AG08395 (cell line): ENCODE results near the gene LRRC71.

Experiments used
- DNase-seq: peaks from one replicate; pipeline ENCODE4 v3.0.0; 2012; ENCODE audit warnings: mixed read lengths, low spot score

The LRRC71 gene

DNA sequence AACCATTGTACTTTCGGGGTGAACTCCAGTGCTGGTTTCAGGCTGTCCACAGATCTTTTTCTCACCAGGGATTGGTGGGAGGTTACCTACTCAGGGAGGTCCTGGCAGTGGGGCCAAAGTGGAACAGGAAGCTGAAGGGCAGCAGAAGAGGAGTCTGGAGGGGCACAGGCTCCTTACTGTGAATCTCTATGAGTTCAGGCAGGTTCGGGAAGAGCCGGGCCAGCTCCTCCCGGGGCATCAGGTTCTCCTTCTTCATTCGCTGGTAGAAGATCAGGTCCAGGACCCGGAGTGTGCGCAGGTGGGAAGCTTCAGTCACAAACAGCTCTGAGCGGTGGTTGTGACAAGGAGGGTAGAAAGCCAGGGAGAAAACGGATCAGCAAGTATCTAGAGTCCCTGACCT, 26.7 kb downstream of the LRRC71 start:
- DNase-seq: no peak

DNA sequence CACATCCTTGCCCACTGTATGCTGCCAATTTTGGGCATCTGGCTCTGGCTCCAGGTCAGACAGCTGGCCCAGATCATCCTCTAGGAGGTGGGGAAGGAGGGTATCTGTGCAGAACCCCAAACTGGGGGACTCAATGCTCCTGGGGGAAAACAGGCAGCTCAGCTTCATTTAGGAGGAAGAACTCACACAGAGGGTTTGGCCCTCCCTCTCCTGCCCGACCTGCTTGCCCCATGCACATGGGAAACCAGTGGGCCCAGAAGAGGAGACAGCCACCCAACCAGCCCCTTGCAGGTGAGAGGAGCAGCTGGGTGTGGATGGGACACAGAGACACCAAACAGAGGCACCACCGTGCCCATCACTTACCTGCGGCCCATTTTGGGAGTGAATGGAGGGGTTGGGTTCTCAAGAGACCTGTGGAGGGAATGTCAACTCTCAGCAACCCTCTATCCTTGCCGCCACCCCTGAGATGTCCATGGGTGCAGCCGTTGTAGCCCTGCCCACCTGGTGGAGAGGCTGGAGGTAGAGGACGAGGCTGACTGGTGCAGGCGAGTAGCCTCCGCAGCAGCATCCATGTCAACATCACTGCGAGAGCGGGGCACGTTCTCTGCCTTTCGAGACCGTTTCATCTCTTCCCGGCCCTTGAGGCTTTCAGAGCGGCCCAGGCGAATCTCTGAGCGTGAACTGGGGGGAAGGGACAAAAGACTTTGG, 27.5 kb downstream of the LRRC71 start:
- no peak for DNase-seq

DNA sequence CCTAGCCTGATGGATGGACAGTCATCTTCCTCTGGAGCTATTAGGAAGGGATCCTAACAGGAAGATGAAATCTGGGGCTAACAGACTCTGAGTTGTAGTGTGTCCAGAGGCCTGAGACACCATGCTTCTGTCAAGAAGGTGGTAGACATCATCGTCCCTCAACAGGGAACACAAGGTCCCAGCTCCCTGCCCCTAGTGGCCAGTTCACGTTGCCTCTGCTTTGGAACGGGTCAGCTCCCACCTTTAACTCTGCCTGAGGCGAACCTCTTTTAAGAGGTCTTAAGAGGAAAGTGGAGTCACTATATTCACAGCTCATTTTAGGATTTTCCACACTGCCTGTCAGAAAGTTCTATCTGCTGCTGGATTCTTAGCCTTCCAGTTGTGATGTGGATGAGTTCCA, 28.3 kb downstream of the LRRC71 start:
- DNase-seq: no peak

DNA sequence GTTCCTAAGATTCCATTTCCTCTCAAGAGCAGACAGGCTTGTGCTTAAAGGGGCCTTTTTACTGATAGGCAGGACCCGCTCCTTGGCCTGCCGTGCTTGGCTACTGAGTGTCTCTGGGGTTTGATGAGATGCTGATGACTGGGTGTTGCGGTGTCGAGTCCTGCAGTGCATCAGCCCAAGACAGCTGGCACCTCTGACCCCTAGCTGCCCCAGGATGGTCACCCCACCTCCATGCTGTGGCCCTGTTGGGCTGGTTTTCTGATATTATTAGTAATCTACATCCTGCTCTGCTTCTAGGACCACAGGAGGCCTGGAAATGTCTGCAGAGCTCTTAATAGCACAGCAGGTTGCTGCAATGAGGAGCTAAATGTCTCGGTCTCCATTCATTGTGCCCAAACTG, 28.7 kb downstream of the LRRC71 start:
- no peak for DNase-seq

DNA sequence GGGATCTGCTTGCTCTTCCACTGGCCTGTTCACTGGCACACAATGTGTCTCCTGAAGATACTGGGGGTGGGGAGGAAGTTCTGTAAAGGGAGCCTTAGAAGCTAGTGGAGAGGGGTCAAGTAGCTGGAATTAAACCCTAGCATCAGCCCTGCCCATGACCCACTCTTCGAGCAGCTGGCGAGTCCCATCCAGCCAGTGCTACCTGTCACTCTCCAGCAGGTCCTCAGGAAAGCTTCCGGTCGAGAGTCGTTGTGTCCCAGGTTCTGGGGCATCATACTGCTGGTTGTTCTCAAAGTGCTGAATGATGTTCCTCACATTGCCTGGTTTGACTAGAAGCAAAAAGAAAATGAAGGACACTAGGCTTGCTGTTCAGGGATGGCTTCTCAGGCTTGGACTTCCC, 30.9 kb downstream of the LRRC71 start:
- no peak for DNase-seq

DNA sequence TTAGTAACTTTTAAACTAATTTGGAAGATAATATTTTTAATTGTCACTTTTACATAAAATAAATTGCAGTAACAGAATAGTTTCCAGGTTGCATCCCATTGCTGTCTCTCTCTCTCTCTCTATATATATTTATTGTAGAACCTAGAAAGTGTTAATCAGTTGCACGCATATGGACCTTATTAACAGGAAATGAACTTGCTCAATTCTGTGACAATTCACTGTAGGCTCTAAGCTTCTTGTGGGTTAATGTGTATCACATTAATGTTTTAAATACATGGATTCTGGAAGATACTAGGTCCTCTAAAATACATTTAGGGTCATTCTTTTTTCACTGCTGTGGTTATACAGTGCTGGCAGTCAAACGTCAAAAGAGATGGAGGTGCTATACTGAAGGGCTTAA, 33.1 kb downstream of the LRRC71 start:
- DNase-seq: no peak

DNA sequence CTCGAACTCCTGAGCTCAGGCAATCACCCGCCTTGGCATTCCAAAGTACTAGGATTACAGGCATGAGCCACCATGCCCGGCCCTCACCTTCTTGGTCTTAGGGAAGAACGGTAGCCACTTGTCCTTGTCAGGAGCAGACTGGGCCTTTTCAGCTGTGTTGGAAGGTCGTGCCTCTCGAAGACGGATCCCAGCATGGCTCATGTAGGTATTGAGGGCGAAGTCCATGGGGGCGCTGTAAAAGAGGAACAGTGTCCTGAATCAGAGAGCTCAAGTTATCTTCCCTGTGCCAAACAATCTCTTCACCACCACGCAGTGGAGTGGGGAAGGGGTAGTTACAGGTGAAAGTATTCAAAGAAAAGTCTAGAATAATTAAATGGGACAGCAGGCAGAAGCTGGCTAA, 35.9 kb downstream of the LRRC71 start:
- DNase-seq: no peak

DNA sequence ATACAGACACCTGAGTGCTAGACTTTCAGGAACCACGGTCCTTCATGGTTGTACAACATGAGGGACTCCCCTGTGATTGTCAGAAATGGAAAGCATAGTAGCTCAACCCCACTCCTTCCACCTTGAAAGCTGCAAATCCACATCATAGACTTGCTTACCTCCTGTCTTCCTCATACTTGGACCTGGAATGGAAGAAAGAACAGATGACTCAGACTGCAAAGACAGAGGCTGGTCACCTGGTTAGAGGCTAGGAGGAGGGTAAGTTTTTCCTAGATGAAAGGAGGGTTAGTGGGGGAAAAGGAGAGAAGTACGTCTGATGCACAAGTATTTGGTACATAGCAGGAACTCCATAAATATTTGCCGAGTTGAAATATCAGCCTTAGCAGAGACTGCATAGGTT, 37.2 kb downstream of the LRRC71 start:
- DNase-seq: no peak

DNA sequence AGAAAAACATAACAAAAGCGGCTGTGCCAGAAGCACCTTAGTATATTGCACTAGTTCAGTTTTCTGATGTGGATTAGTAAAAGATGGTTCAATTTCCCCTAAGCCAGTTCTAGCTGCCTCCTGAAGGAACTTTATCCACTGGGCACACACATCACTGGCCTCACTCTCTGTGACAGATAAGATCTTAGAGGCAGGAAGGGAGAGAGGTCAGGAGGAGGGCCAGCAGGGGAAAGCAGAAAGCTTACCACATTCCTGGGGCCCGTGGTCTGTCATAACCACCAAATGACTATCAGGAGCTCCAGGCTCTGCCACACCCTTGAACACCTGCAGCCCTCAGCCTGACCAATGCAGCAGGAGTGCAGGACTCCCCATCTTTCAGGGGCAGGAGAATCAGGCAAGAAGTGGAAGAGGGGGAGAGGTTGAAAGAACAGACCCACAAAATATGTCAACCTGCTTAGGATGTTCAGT, 37.8 kb downstream of the LRRC71 start:
- DNase-seq: no peak

DNA sequence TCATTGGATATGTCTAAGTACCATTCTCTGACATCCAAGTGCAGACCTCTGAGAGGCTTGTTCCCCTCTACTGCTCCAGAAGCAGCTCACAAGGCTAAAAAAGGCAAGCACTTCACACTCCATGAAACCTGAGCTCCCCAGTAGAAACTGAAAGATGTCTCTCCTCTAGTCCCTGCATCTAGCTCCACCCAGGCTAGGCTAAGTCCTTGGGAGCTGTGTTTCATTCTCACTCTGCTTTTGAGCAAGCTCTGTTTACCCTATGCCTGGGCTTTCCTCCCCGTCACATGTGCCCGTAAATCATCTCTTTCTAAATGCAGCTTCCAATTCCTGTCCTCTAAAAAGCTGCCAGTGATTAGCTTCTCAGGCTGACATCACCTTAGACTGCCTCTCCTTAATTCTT, 39.0 kb downstream of the LRRC71 start:
- no peak for DNase-seq

DNA sequence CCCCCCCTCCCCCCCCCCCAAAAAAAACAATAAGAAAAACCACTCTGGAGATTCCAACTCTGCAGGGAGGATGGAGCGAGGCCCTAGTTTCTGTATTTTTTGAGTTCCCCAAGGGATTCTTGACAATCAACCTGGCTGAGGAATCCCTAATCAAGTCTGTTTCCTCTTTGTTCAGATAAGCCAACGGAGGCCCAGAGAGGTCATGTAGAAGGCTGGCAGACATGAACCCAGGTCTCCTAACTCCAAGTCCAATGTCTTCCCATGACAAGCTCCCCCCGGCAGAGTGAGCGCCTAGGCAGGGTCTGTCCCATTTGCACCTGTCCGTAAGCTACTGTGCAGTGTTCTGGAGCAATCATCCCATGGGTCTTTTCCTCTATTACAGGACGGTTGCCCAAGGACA, 39.5 kb downstream of the LRRC71 start:
- no peak for DNase-seq

DNA sequence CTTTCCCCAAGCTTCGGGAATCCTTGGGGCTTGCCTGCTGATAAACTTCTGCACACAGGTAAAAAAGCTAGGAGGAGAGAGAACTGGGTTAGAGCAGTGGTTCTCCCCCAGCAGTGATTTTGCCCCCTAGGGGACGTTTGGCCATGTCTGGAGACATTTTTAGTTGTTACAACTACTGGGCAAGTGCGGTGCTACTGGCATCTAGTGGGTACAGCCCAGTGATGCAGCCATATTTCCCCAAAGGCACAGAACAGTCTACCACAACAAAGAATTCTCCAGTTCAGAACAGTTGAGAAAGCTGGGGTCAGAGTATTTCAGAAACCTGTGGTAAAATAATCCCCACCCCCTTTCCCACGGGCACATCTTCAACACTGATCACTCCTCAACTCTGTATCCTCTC, 41.3 kb downstream of the LRRC71 start:
- no peak for DNase-seq

DNA sequence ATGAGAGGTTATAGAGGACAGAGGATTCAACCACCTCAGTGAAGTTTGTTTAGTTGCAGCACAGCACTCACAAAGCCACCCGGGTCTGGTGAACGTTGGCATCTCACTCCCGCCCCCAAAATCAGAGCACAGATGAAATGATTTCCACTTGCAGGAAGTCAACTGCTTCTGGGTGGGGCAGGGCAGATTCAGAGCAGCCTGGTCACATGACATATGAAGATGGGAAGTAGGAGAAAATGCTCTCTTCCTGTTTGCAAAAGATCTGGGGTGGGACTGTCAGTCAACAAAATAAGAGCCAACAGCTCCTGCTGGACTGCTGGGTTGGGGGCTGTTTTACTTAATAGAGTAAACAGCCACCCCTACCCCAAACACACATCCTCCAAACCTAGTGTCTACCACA, 43.2 kb downstream of the LRRC71 start:
- peak; percentile 27 for DNase-seq

DNA sequence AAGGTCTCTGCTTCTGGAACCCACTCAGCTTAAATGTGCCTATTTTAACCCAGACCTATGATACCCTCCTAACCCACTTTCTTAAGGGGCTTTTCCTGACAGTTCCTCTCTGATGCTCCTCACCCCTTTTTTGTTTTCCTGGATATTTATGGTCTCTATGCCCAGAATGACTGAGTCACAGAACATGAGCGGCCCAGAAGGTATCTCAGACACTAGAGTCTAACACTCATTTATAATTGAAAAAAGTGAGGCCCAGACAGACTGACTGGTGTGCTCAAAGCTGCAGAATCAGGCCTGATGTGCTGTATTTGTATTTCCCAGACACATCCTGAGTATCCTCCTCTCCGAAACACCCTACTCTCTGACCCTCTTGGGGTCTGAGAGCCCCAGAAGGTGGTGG, 44.0 kb downstream of the LRRC71 start:
- DNase-seq: peak; percentile 38

DNA sequence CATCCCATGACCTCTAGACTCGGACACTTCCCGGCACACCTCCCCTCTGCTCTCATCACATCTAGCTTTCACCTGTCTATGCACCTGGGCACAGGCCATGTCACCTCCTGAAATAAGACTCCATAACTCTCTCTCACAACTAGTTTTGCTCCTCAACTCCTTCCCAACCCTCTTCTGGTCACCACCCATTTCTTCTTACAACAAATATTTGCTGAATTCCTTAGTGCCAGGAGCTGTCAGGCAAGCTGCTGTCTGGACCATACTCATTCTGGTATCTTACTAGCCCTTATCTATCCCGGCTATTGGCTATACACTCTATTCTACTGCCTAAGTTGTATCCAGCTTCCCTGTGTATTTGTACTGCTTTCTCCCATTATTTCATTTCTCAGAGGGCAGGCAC, 49.1 kb downstream of the LRRC71 start:
- no peak for DNase-seq

DNA sequence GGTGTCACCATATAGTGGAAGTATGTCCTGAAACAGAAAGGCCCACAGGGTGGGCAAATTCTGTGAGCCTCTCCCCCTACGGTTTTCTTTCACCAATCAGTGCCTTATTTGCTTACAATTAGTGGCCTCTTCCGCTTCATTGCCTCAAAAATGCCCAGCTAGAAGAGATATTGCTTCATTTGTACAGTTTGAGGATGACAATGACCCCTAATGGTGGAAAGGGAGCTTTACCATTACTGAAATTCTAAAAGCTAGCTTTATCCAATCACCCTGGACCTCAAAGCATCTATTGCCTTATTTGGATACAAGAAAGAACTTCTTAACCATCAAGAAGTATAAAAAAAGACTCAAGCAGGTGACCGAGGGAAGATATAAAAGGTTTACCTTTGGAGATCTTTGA, 49.6 kb downstream of the LRRC71 start:
- DNase-seq: no peak

DNA sequence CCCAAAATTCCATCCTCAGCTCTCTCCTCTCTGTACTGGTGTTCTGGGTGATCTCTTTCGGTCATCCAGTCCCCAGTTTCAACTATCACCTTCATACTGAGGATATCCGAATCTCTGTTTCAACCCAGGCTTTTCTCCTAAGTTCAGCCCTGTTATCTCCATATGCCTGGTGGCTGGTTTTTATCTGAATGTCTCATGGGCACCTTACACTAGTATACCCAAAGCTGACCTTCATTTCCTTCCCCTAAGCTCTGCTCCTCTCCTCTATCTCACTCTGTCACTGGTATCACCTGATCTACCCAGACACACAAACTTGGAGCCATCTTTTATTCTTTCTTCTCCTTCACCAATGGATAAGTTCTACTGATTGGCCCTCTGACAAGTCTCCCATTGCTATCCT, 53.0 kb downstream of the LRRC71 start:
- no peak for DNase-seq

DNA sequence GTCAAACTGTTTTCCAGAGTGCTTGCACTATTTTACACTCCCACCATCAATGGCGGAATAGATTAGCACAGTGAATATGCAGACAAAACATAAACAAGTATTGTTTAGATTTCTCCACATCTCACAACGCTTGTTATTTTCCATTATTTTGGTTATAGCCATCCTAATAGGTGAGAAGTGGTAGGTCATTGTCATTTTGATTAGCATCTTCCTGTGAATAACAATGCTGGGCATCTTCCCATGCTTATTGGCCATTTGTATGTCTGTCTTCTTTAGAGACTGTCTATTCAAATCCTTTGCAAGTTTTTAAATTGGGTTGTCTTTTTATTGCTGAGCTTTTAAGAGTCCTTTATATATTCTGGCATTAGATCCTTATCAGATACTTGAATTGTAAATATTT, 54.7 kb downstream of the LRRC71 start:
- no peak for DNase-seq

DNA sequence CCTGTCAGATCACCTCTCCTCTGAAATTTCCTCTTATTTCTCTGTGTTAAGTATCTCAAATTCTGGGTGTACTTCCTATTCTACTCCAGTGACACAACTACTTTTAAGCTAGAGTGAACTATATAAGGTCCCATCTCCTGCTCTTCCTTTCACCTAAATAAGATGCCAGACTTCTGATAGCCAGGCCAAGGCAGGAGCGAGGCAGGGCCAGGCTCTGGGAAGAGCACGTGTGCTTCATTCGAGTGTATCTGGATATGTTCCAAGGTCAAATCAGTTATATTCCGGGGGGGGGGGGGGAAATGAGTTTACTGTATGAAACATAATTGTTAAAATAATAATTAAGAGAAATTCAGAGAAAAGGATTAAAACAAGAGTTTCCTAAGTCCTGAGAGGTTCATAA, 60.1 kb downstream of the LRRC71 start:
- no peak for DNase-seq
